GM21825 (cell line): ENCODE measurements around the gene CTSO.
"Not testable (repeated sequence)": the region's sequence is repeated elsewhere in the genome, so short reads cannot be mapped to it uniquely, and the experiment has no call there.

Source experiments
- ATAC-seq: cut with Tn5 transposase; IDR thresholded peaks from one replicate; pipeline ENCODE4 v1.9.1; 2021; ENCODE audit warnings: mild to moderate bottlenecking, moderate library complexity; ENCODE audit not compliant: unreplicated experiment

Gene CTSO

GRCh38 chr4:155908187-155909139 lies 45.2 kb downstream of the CTSO start:
- peak; percentile 71 for ATAC-seq

DNA sequence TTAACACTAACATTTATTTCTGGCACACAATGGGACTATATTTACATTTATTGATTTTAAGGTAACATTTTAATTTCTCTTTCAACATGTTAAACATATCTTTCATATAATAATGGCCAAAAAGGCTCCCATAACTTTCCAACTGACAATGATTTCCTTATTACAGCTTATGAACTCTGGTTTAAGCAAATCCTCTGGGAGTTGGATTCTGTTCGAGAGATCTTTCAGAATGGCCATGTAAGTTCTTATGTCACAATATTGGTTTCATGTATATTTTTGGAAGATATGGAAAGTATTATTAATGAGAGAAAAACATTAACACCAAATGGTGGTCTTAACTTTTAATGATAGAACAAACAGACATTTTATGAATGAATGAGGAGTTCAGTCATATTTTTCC lies 46.1 kb downstream of the CTSO start:
- no peak for ATAC-seq

DNA sequence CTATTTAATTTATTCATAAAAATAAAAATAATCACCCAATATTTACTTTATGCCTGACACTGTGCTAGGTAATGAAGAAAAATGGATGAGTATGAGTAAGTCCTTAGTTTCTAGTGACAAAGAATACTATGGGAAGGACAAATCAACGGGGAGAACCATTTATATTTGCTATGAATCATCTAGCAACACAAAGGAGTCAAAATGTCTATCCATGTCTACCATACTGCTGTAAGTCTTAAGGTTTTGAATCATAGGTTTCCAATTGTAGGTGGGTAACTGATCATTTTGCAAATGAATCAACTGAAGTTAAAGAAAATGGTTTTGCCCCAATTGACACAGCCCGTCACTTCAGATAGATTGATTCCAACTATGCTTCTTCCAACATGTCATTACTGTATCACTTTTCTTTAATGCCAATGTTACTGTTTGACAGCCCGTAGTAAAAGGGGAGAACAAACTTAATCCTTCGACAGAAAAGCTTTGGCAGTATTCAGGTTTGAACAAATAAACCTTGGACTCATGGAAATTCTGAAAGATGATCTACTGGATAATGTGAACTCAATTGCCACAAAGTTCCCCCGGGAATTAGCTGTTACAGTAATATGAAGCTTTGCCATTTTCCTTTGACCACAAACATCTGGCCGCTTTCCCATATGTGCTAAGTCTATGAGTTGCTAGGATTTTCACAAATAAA lies 47.0 kb downstream of the CTSO start:
- no peak for ATAC-seq

- no peak for ATAC-seq
Measured at GRCh38 chr4:155904331-155904730, 49.3 kb downstream of the CTSO start.

- ATAC-seq: no peak
Measured at GRCh38 chr4:155903453-155903852, 50.2 kb downstream of the CTSO start, which contains the start of gene TDO2. Gene TDO2, plus strand, starts transcription at chr4:155903696. Its CDS starts 63 bp downstream, at chr4:155903759.

DNA sequence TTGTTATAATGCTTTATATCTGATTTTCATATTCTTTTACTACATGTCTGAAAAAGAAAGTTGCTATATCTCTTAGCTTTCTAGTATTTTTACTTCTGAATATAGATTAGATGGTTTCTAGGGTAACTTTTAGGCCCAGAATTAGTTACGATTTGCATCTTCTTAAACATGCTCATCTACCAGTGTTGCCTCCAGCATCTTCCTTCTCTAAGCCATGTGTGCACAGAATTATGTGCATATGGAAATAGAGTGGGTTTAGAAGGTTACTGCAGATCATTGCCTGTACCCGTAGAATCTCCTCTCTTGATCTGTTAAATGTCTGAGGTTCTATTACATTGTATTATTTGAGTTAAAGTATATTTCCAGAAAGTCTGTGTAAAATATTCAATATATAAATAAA lies 52.7 kb downstream of the CTSO start:
- ATAC-seq: no peak

DNA sequence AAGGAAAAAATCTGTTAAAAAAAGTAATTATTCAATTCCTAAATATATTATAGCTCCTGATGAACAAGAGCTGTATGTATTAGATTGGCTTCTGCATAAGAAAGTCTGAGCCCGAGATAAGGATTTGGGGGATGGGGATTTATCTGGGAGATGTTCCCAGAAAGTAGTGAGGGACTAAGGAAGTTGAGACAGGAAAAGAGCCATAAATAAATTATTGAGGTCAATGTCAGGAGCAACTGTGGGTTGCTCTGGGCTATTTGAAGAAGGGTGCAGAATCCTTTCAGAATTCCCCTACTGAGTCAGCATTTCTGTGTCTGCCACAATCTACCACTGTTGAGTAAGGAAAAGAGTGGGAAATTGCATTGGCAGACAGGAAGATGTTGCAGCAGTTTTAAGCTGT lies 53.3 kb downstream of the CTSO start:
- no peak for ATAC-seq

DNA sequence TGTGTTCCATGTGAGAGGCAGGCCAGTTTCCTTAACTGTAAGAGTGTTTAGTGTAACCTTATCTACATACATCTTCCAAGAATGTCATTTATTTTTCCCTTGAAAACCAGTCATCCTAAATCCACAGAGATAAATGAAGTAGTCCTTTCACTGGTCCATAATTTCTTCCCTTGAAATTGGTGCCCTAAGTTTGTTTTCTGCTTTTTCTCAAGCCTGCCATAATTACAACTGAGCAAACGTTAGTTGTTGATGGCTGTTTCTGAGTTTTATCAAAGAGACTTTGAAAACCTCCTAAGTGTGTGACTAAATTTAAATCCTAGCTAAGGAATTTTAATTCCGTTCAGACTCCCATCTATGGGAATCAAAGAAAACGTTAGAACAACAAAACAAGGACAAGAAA lies 53.8 kb downstream of the CTSO start:
- ATAC-seq: no peak

- not testable (repeated sequence) for ATAC-seq
Measured at GRCh38 chr4:155898371-155898770, 55.3 kb downstream of the CTSO start.

DNA sequence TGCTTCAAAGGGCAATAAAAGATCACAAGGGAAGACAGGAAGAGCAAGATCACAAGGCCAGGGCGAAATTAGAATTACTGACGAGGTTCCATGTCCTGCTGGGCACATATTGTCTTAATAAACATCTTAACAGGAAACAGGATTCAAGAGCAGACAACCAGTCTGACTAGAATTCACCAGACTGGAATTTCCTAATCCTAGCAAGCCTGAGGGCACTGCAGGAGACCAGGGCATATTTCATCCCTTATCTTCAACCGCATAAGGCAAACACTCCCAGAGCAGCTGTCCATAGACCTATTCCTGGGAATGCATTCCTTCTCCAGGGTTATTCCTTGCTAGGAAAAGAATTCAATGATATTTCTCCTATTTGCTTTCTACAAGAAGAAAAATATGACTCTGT lies 62.6 kb downstream of the CTSO start:
- ATAC-seq: no peak

DNA sequence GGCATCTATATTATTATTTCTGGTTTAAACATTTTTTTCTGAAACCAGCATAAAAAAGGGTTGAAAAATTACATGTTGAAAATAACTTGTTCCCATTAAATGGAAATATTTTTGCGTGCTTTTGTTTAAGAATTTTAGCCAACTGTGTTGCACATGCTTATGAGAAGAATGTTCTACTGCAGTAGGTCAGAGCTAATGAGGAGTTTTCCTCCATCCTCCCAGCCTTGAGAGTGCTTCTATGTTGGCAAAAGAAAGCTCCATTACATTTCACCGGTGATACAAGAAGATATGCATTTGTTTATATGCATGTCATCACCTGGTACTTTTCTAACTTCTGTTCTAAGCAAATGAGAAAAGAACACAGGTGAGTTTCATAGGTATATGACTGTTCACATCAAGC lies 63.7 kb downstream of the CTSO start:
- ATAC-seq: no peak

DNA sequence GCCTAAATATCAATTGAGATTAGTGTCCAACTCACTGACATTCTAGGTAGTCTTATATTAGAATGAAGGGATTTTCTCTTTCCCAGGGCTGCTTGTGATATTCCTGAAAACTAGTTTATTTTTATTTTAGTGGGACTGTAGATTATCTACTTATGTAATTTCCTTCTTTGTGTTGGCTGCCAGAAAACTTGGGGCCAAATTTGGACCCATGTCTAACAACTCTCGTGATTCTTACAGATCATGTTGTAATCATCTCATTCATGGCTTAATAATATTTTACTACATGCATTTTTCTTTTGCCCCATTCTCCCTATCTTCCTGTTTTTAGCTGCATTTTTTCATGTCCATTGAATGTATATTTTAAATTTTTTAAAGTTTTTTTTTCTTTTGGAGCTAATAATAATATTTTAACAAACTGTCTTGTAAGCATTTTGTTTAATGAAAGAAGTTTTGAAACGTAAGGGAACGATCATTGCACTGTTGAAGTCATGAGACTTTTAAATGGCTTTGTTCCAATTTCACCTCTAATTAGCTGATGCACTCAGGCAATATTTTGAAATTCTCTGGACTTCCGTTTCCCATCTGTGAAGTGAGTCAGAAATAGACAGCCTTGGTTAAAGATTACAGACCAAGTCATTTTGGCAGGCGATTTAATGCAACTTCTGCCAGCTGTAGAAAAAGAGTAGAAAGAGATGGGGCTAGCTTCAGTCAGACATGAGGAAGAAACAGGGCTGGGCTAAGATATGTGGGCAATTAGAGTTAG lies 64.5 kb downstream of the CTSO start:
- peak; percentile 96 for ATAC-seq

GRCh38 chr4:155887847-155888570 lies 65.7 kb downstream of the CTSO start:
- no peak for ATAC-seq

GRCh38 chr4:155887045-155887444 lies 66.6 kb downstream of the CTSO start:
- no peak for ATAC-seq

- no peak for ATAC-seq
Measured at GRCh38 chr4:155885666-155886065, 68.0 kb downstream of the CTSO start.

DNA sequence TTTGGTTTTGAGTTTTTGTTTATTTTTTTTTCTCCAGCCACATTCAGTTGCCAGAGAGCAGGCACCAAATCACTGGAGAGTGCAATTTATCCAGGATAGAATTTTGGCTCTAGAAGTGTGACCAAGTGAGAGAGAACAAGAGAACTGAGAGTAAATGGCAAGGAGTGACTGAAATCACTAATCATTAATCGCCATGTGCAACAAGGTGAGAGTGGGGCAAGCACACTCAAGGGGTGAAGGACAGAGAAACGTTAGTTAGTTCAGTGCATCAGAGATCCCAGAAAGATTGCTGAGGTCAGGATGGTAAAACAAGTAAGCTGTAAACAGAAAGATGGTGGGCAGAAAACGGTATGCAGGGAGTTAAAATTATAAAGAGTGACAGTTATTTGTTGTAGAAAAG lies 69.8 kb downstream of the CTSO start:
- ATAC-seq: no peak

DNA sequence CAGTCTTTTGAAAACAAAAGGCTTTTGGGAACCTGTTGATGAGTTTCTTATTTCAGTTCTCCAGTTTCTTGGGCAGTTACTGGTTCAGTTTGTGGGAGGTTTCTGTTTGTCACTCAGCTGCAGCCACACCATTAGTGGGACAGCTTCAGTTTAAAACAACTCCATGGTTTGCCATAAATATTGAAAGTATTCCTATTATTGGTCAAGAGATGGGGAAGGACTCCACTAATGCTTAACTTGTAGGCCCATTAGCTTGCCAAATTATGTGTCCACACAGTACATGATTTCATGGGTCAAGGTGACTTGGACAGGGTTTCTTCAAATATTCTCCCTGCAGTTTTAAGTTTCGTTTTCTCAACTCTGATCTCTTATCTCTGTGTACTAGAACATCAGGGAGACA lies 72.1 kb downstream of the CTSO start:
- no peak for ATAC-seq

GRCh38 chr4:155879767-155880166 lies 73.9 kb downstream of the CTSO start:
- ATAC-seq: no peak

DNA sequence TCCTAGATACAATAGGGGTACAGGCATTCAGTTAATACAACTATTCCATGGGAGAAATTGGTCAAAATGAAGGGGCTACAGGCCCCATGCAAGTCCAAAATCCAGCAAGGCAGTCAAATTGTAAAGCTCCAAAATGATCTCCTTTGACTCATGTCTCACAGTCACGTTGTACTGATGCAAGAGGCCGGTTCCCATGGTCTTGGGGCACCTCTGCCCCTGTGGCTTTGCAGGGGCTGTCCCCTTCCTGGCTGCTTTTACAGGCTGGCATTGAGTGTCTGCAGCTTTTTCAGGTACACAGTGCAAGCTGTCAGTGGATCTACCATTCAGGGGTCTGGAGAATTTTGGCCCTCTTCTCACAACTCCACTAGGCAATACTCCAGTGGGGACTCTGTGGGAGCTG lies 75.1 kb downstream of the CTSO start:
- no peak for ATAC-seq

- ATAC-seq: no peak
Measured at GRCh38 chr4:155877971-155878370, 75.7 kb downstream of the CTSO start.

DNA sequence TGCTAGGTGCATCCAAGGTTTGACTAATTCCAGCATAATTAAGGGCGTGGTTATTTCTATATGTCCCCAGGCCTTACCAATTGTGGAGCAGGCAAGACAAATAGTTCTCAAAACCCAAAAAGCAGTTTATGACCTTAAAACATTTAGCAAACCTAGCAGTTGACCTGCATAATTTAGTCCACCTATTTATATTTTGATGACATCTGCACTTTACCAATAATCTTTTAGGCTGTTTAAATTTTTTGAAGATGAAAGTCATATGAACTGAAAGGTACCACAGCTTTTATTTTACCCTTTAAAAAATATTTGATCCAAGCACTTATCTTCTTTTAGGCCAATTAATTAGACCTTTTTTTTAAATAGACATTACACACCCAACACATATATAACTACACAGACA lies 77.8 kb downstream of the CTSO start:
- no peak for ATAC-seq
